Measurements from ENCODE around the gene NFE2L2.
A peak's percentile ranks its signal among the peaks of the same experiment; 100 is the strongest.
"Not testable (repeated sequence)": the region's sequence is repeated elsewhere in the genome, so short reads cannot be mapped to it uniquely, and the experiment has no call there.

The NFE2L2 gene

GRCh38 chr2:177242121-177242987 lies 22.2 kb downstream of the NFE2L2 start:
- intact Hi-C loops (cut with DNase I), result no loop called here
- no peak for DNase-seq

GRCh38 chr2:177241711-177242120 lies 22.8 kb downstream of the NFE2L2 start:
- DNase-seq, result no peak
- intact Hi-C loops (cut with DNase I), result loop anchor here (2.0 kb wide), 1 partner anchor 21 kb away; no protein-coding TSS in a partner anchor

GRCh38 chr2:177239932-177240630 lies 24.4 kb downstream of the NFE2L2 start:
- intact Hi-C loops (cut with DNase I), result loop anchor here (2.0 kb wide), 1 partner anchor 23 kb away; no protein-coding TSS in a partner anchor
- peak in 4 of 10 donors; percentile 36 to 87 (median 58) for DNase-seq

- no peak for DNase-seq
- intact Hi-C loops (cut with DNase I), result no loop called here
Observed at GRCh38 chr2:177239053-177239452, 25.5 kb downstream of the NFE2L2 start.

- intact Hi-C loops (cut with DNase I), result no loop called here
- no peak for DNase-seq
Observed at GRCh38 chr2:177237932-177238331, 26.6 kb downstream of the NFE2L2 start.

- no peak for DNase-seq
- intact Hi-C loops (cut with DNase I), result no loop called here
Observed at GRCh38 chr2:177235855-177236437, 28.6 kb downstream of the NFE2L2 start.

GRCh38 chr2:177234267-177234666 lies 30.3 kb downstream of the NFE2L2 start:
- no peak for DNase-seq
- intact Hi-C loops (cut with DNase I), result no loop called here

GRCh38 chr2:177232098-177232704 lies 32.3 kb downstream of the NFE2L2 start:
- intact Hi-C loops (cut with DNase I), result no loop called here
- no peak for DNase-seq

GRCh38 chr2:177231270-177231669 lies 33.3 kb downstream of the NFE2L2 start:
- DNase-seq, result no peak
- intact Hi-C loops (cut with DNase I), result no loop called here

GRCh38 chr2:177229442-177230242 lies 34.9 kb downstream of the NFE2L2 start:
- DNase-seq, result no peak
- intact Hi-C loops (cut with DNase I), result no loop called here

- no peak for DNase-seq
- intact Hi-C loops (cut with DNase I), result no loop called here
Observed at GRCh38 chr2:177225965-177226360, 38.6 kb downstream of the NFE2L2 start.

GRCh38 chr2:177223436-177223835 lies 41.1 kb downstream of the NFE2L2 start:
- DNase-seq; intact Hi-C loops (cut with DNase I): not testable (repeated sequence)

- intact Hi-C loops (cut with DNase I), result no loop called here
- no peak for DNase-seq
Observed at GRCh38 chr2:177221970-177222369, 42.6 kb downstream of the NFE2L2 start.

GRCh38 chr2:177221534-177221933 lies 43.0 kb downstream of the NFE2L2 start:
- intact Hi-C loops (cut with DNase I), result no loop called here
- no peak for DNase-seq

- intact Hi-C loops (cut with DNase I); DNase-seq: not testable (repeated sequence)
Observed at GRCh38 chr2:177219787-177220186, 44.7 kb downstream of the NFE2L2 start.

GRCh38 chr2:177217247-177217843 lies 47.2 kb downstream of the NFE2L2 start:
- intact Hi-C loops (cut with DNase I), result no loop called here
- no peak for DNase-seq

GRCh38 chr2:177212891-177213856 lies 51.4 kb downstream of the NFE2L2 start:
- peak; percentile 77 to 97 (median 87) for DNase-seq
- intact Hi-C loops (cut with DNase I), result loop anchor here (1.0 to 2.0 kb wide), 2 partner anchors 48 to 51 kb away; partner anchors contain the start of gene NFE2L2
